ENCODE measurements around the gene RALGAPA1.
"Not testable (repeated sequence)": the region's sequence is repeated elsewhere in the genome, so short reads cannot be mapped to it uniquely, and the experiment has no call there.

Gene RALGAPA1

DNA sequence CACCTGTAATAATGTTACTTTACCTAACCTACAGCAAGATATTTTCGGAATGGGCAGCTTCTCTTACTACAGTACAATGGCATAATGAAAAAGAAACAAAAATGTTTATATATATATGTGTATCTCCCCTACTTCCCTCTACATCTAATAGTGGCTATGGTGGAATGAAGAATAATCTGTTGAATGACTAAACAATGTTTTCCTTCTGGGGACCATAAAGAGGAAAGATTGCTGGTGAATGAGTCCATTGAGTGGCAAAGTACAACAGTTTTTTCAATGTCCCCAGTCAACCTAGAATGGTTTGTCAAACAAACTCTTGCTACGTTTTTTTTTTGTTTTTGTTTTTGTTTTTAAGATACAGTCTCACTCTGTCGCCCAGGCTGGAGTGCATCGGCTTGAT is 47.2 kb downstream of the RALGAPA1 start:
- no peak for DNase-seq

GRCh38 chr14:35760143-35760542 is 49.0 kb downstream of the RALGAPA1 start:
- DNase-seq: no peak

GRCh38 chr14:35758523-35759129 is 50.5 kb downstream of the RALGAPA1 start:
- DNase-seq: no peak

GRCh38 chr14:35754671-35755070 is 54.4 kb downstream of the RALGAPA1 start:
- DNase-seq: no peak

- no peak for DNase-seq
Measured at GRCh38 chr14:35752380-35752779, 56.7 kb downstream of the RALGAPA1 start.

- no peak for DNase-seq
Measured at GRCh38 chr14:35750202-35750904, 58.7 kb downstream of the RALGAPA1 start.

- no peak for DNase-seq
Measured at GRCh38 chr14:35747379-35747778, 61.7 kb downstream of the RALGAPA1 start.

DNA sequence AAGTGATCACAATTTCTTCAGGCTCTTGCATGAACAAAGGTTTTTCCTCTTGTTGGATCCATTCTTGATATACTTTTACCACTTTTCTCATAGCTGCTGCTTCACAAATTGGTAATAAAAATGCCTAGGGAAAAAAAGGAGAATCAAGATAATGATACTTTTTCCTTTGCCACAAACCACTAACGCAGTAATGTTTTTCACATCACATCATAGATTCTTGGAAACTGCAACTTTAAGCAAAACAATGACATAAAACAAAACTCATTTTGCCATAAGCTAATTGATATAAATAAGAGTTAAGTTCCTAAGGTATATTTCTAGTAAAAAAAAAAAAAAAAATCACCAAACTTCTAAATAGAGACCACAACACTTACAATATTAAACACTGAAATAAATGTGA is 66.7 kb downstream of the RALGAPA1 start:
- DNase-seq: no peak

- DNase-seq: no peak
Measured at GRCh38 chr14:35742032-35742371, 67.1 kb downstream of the RALGAPA1 start.

- no peak for DNase-seq
Measured at GRCh38 chr14:35741345-35742031, 67.6 kb downstream of the RALGAPA1 start.

DNA sequence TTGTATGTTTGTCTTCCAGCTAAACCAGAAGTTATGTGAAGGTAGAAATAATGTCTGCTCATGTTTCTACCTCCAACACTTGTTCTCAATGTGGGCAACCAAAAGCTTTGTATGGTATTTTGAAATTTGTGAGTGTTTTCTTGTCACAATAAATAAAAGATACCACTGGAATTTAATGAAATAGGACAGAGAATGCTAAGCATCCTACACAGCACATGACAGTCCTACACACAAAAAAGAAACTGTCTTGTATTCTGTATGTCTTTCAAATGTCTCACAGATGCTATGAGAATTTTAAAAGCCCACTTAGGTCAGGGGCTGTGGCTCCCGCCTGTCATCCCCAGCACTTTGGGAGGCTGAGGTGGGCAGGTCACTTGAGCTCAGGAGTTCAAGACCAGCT is 68.9 kb downstream of the RALGAPA1 start:
- DNase-seq: no peak

DNA sequence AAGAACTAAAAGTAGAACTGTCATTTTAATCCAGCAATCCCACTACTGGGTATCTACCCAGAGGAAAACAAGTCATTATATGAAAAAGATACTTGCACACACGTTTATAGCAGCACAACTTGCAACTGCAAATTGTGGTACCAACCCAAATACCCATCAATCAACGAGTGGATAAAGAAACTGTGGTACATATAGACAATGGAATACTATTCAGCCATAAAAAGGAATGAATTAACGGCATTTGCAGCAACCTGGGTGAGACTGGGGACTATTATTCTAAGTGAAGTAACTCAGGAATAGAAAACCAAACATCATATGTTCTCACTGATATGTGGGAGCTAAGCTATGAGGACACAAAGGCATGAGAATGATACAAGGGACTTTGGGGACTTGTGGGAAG is 73.9 kb downstream of the RALGAPA1 start:
- DNase-seq: not testable (repeated sequence)

DNA sequence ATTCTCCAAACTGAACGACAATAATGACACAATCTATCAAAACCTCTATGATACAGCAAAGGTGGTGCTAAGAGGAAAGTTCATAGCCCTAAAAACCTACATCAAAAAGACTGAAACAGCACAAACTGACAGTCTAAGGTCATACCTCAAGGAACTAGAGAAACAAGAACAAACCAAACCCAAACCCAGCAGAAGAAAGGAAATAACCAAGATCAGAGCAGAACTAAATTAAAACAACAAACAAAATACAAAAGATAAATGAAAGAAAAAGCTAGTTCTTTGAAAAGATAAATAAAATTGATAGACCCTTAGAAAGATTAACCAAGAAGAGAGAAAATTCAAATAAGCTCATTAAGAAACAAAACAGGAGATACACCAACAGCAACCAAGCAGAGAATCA is 75.6 kb downstream of the RALGAPA1 start:
- DNase-seq: not testable (repeated sequence)

GRCh38 chr14:35730871-35731270 is 78.2 kb downstream of the RALGAPA1 start:
- DNase-seq: no peak

- no peak for DNase-seq
Measured at GRCh38 chr14:35727764-35728163, 81.3 kb downstream of the RALGAPA1 start.

GRCh38 chr14:35725930-35726329 is 83.2 kb downstream of the RALGAPA1 start:
- DNase-seq: no peak

- no peak for DNase-seq
Measured at GRCh38 chr14:35715079-35715478, 94.0 kb downstream of the RALGAPA1 start.

GRCh38 chr14:35712466-35712865 is 96.6 kb downstream of the RALGAPA1 start:
- no peak for DNase-seq

DNA sequence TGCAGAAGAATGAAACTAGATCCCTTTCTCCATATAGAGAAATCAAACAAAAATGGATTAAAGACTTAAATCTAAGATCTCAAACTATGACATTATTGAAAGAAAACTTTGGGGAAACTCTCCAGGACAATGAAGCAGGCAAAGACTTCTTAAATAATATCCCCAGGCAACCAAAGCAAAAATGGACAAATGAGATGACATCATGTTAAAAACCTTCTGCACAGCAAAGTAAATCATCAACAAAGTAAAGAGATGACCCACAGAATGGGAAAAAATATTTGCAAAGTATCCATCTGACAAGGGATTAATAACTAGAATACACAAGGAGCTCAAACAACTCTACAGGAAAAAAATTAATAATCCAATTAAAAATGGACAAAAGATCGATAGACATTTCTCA is 101.0 kb downstream of the RALGAPA1 start:
- no peak for DNase-seq

GRCh38 chr14:35705636-35706035 is 103.5 kb downstream of the RALGAPA1 start:
- DNase-seq: no peak

DNA sequence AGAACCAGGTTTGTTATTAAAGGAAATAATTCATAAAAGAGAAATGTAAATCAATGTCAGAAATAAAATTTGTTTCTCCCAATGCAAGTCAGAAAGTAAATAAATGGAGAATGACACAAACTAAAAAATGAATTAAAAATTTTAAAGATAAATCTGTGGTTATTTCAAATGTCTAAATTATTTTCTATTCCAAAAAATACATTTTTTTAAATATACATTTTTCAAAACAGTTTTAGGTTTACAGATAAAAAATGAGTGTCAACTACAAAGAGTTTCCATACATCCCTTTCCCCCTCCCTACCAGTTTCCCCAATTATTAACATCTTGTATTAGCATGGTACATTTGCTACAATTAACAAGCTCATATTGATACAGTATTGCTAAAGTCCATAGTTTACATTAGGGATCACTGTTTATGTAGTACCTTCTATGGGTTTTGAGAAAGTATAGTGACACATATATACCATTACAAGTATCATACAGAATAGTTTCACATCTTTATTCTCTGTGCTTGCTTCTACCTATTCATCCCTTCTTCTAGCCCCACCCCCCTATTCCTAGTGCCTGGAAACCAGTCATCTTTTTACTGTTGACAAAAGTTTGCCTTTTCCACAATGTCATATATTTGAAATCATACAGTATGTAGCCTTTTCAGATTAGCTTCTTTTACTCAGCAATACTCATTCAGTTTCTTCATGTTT is 104.2 kb downstream of the RALGAPA1 start:
- DNase-seq: no peak

GRCh38 chr14:35701531-35701930 is 107.6 kb downstream of the RALGAPA1 start:
- DNase-seq: no peak

GRCh38 chr14:35699791-35700444 is 109.2 kb downstream of the RALGAPA1 start:
- DNase-seq: no peak

Data from KG1 (cell line).